Mesodermal cell (in vitro differentiated cells): ENCODE data around the gene LARGE1.
"Not testable (repeated sequence)": the region's sequence is repeated elsewhere in the genome, so short reads cannot be mapped to it uniquely, and the experiment has no call there.

Experiments used
- H3K27ac ChIP-seq: 2 replicates; pipeline ENCODE4 v1.7.0; 2013; ENCODE audit warnings: mild to moderate bottlenecking, low read depth, low read length, moderate library complexity; ENCODE audit not compliant: severe bottlenecking
- H3K36me3 ChIP-seq: 2 replicates; pipeline ENCODE4 v1.7.1; 2013; ENCODE audit warnings: mild to moderate bottlenecking, low read length, moderate library complexity; ENCODE audit not compliant: control insufficient read depth, insufficient read depth
- H3K4me1 ChIP-seq: one replicate; pipeline ENCODE4 v1.7.1; 2013; ENCODE audit warnings: mild to moderate bottlenecking, low read length; ENCODE audit not compliant: insufficient read depth, control insufficient read depth, poor library complexity, severe bottlenecking
- H3K4me3 ChIP-seq: 2 replicates; pipeline ENCODE4 v1.7.0; 2013; ENCODE audit warnings: low read length, control low read depth, mild to moderate bottlenecking; ENCODE audit not compliant: insufficient read depth, poor library complexity, severe bottlenecking; ENCODE audit errors: extremely low read depth
- H3K9me3 ChIP-seq: 2 replicates; pipeline ENCODE4 v1.7.1; 2013; ENCODE audit warnings: mild to moderate bottlenecking, low read length, moderate library complexity; ENCODE audit not compliant: control insufficient read depth
- WGBS, 2 experiments: methylation state at CpG; one replicate each; pipeline ENCODE4 v1.1.5; 2013; ENCODE audit warnings: missing lambda C conversion rate in 2 of 2; ENCODE audit not compliant: insufficient coverage in 2 of 2; 5-methylcytosine and 5-hydroxymethylcytosine counted together

LARGE1 gene

GRCh38 chr22:33858653-33859052, 61.6 kb downstream of the LARGE1 start:
- H3K4me1 ChIP-seq, H3K27ac ChIP-seq, H3K4me3 ChIP-seq, H3K36me3 ChIP-seq, H3K9me3 ChIP-seq: not testable (repeated sequence)
- 50 to 100% methylated on average over 1 to 2 of the region's 5 CpGs for WGBS, 2 experiments

DNA sequence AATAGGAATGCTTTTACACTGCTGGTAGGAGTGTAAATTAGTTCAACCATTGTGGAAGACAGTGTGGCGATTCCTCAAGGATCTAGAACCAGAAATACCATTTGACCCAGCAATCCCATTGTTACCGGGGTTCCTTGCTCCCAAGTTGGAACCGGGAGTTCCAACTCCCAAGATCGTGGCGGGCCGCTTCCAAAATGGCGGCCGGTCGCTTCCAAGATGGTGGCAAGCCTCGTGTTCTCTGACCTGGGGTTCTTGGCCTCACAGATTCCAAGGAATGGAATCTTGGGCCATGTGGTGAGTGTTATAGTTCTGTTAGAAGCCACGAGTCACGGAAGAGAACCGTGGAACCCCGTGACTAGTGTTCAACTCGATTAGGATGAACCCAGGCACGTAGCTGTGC, 62.5 kb downstream of the LARGE1 start:
- not testable (repeated sequence) for H3K4me3 ChIP-seq, H3K4me1 ChIP-seq, H3K36me3 ChIP-seq, H3K9me3 ChIP-seq, H3K27ac ChIP-seq
- 97 to 99% methylated on average over 8 to 16 of the region's 16 CpGs for WGBS, 2 experiments

GRCh38 chr22:33854724-33855123, 65.6 kb downstream of the LARGE1 start:
- no peak overlapping the region for H3K27ac ChIP-seq
- WGBS, 2 experiments, result 94 to 98% methylated on average over 10 to 11 of the region's 11 CpGs
- no peaks in the 10 kb centered on the region for H3K36me3 ChIP-seq
- no peak overlapping the region for H3K4me3 ChIP-seq
- H3K4me1 ChIP-seq, result peaks cover 4% of the 10 kb centered on the region
- H3K9me3 ChIP-seq, result no peaks in the 10 kb centered on the region

GRCh38 chr22:33853200-33854097, 66.8 kb downstream of the LARGE1 start:
- WGBS, 2 experiments, result 71 to 82% methylated on average over 5 to 8 of the region's 9 CpGs
- Histone ChIP-seq H3K4me1 (peaks cover 8% of the 10 kb centered on the region), H3K4me3 (no peak overlapping the region), H3K27ac (peak overlapping the region; percentile 24), H3K9me3 (no peaks in the 10 kb centered on the region), H3K36me3 (peaks cover 4% of the 10 kb centered on the region)

- H3K4me3 ChIP-seq, result no peak overlapping the region
- 90 to 93% methylated on average over 2 to 3 of the region's 5 CpGs for WGBS, 2 experiments
- peaks cover 4% of the 10 kb centered on the region for H3K36me3 ChIP-seq
- H3K9me3 ChIP-seq, result no peaks in the 10 kb centered on the region
- H3K27ac ChIP-seq, result no peak overlapping the region
- H3K4me1 ChIP-seq, result peaks cover 9% of the 10 kb centered on the region
Observed at GRCh38 chr22:33851821-33852384, 68.4 kb downstream of the LARGE1 start.

- 83 to 84% methylated on average over 5 of the region's 5 CpGs for WGBS, 2 experiments
- Histone ChIP-seq H3K4me1 (peaks cover 9% of the 10 kb centered on the region), H3K9me3 (no peaks in the 10 kb centered on the region), H3K27ac (no peak overlapping the region), H3K4me3 (no peak overlapping the region), H3K36me3 (peaks cover 4% of the 10 kb centered on the region)
Observed at GRCh38 chr22:33851240-33851639, 69.0 kb downstream of the LARGE1 start.

GRCh38 chr22:33850724-33851123, 69.6 kb downstream of the LARGE1 start:
- H3K27ac ChIP-seq, result no peak overlapping the region
- H3K9me3 ChIP-seq, result no peaks in the 10 kb centered on the region
- WGBS, 2 experiments, result no CpG with 5 or more reads among the region's 2 CpGs
- H3K36me3 ChIP-seq, result peaks cover 4% of the 10 kb centered on the region
- no peak overlapping the region for H3K4me3 ChIP-seq
- H3K4me1 ChIP-seq, result peaks cover 9% of the 10 kb centered on the region

DNA sequence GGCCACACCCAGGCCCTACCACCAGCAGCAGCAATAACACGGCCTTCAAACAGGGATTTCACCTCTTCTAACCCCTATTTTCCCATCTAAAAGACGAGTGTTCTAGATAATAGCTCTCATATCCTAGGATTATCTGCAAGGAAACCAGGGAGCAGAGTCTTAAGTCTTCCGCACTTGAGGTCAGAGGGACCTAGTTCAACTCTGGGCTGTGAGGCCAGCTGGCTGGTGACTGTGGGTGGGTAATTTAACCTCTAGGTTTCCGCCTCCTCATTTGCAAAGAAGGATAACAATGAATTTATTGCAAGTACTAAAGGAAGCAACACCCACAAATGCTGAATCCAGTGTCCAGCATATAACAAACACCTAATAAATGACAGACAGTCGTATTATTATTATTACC, 70.1 kb downstream of the LARGE1 start:
- 89 to 94% methylated on average over 2 to 4 of the region's 5 CpGs for WGBS, 2 experiments
- Histone ChIP-seq H3K36me3 (peaks cover 4% of the 10 kb centered on the region), H3K9me3 (no peaks in the 10 kb centered on the region), H3K4me3 (no peak overlapping the region), H3K27ac (no peak overlapping the region), H3K4me1 (peaks cover 9% of the 10 kb centered on the region)

GRCh38 chr22:33848251-33848650, 72.0 kb downstream of the LARGE1 start:
- Histone ChIP-seq H3K36me3 (peaks cover 4% of the 10 kb centered on the region), H3K4me3 (no peak overlapping the region), H3K9me3 (no peaks in the 10 kb centered on the region), H3K4me1 (peaks cover 15% of the 10 kb centered on the region), H3K27ac (no peak overlapping the region)
- WGBS, 2 experiments, result 85 to 100% methylated on average over 1 to 4 of the region's 7 CpGs

- Histone ChIP-seq H3K27ac (no peak overlapping the region), H3K9me3 (no peaks in the 10 kb centered on the region), H3K4me3 (no peak overlapping the region), H3K4me1 (peaks cover 13% of the 10 kb centered on the region), H3K36me3 (peaks cover 4% of the 10 kb centered on the region)
- 65 to 75% methylated on average over 3 to 6 of the region's 6 CpGs for WGBS, 2 experiments
Observed at GRCh38 chr22:33844273-33844672, 76.0 kb downstream of the LARGE1 start.
